ENCODE measurements around the gene CASP2. TPM values are rescaled to one million over a fixed set of nuclear protein-coding genes. Genes with fewer than 3 reads are reported as not detected.

CASP2 gene
- total and polyA plus RNA-seq, 2 of the 13 experiments (the other 11 are each of a cell fraction or from before 2014, with no cell fraction given) = 10.2 to 13.7 TPM

GRCh38 chr7:143263266-143264195 is 24.6 kb upstream of the CASP2 start, which contains the start of gene GSTK1 (continued):
- TF ChIP-seq TRIM24 (CRISPR knock-in tag; IDR thresholded peaks at IDR 0.05) (no peak), SRSF4 (IDR thresholded peaks at IDR 0.05; ENCODE audit: low read depth, low read length, poor library complexity, severe bottlenecking) (no peak), POLR2AphosphoS2 (IDR thresholded peaks at IDR 0.05; ENCODE audit: low read depth, low read length) (no peak), ATF2 (CRISPR knock-in tag; IDR thresholded peaks at IDR 0.05) (peak; percentile 70; the same call in 1 of the 2 replicates), HNRNPK (IDR thresholded peaks at IDR 0.05; ENCODE audit: low read depth, low read length, poor library complexity, severe bottlenecking) (no peak), ZNF576 (CRISPR knock-in tag; IDR thresholded peaks at IDR 0.05) (no peak), CREB3 (CRISPR knock-in tag; IDR thresholded peaks at IDR 0.05) (no peak), ZNF724P (CRISPR knock-in tag; IDR thresholded peaks at IDR 0.05; ENCODE audit: borderline replicate concordance) (0 out of 2 replicates have a peak, but pooled peaks have one; percentile 33), DMAP1 (CRISPR knock-in tag; IDR thresholded peaks at IDR 0.05) (peak; percentile 95), ZNF891 (CRISPR knock-in tag; IDR thresholded peaks at IDR 0.05) (peak; percentile 62; the same call in 1 of the 2 replicates), ZBTB7B (CRISPR knock-in tag; IDR thresholded peaks at IDR 0.05) (peak; percentile 74; the same call in 1 of the 2 replicates), ZNF605 (CRISPR knock-in tag; IDR thresholded peaks at IDR 0.05) (peak; percentile 84; the same call in 1 of the 2 replicates), JARID2 (CRISPR knock-in tag; IDR thresholded peaks at IDR 0.05; ENCODE audit: insufficient replicate concordance) (no peak), TOE1 (CRISPR knock-in tag; IDR thresholded peaks at IDR 0.05) (0 out of 2 replicates have a peak, but pooled peaks have one; percentile 40), REPIN1 (CRISPR knock-in tag; IDR thresholded peaks at IDR 0.05; ENCODE audit: borderline replicate concordance, low read depth) (peak; percentile 84; the same call in 1 of the 2 replicates), BATF2 (CRISPR knock-in tag; IDR thresholded peaks at IDR 0.05) (no peak), HNF1B (CRISPR knock-in tag; IDR thresholded peaks at IDR 0.05) (peak; percentile 63; the same call in 1 of the 2 replicates), ZNF513 (CRISPR knock-in tag; conservative IDR thresholded peaks at IDR 0.05) (no peak), GATAD1 (CRISPR knock-in tag; IDR thresholded peaks at IDR 0.05) (peak; percentile 73), CREB1 (IDR thresholded peaks at IDR 0.05) (peak; percentile 32; the same call in 1 of the 2 replicates), CREB1 (CRISPR knock-in tag; IDR thresholded peaks at IDR 0.05) (0 out of 2 replicates have a peak, but pooled peaks have one; percentile 18)
